ENCODE data around the gene KLHL9. TPM values are rescaled to one million over a fixed set of nuclear protein-coding genes. Genes with fewer than 3 reads are reported as not detected.

Gene KLHL9
- total and polyA plus RNA-seq, 2 donors from 2014 or later: 10.4 to 30.5 TPM

DNA sequence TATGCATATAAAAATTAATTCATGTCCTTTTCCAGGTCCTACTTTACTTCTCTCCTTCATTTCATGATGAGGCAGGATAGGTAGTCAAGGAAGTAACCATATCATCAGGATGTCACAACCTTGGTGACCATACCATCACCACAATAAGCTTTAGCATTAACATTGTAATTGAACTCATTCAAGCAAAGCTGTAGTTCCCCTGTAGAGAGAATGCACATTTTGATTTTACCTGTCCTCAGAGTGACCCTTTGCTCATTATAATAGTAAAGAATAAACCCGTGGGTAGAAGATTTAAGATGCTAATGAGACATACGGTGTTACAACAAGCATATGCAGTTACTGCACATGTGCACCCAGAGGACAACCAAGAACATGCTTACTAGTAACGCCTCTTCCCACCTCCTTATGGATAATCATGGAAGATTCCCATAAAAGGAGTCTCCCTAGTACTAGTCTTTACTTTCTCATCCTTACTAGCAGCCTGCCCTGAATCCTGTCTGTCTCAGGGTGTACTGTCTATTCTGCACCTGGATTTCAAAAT lies 13.3 kb upstream of the KLHL9 start:
- Histone ChIP-seq H3K9me3 (ENCODE audit: control insufficient read depth in 2 of 3, insufficient read depth in 1 of 3, low read length in 3 of 3) (no peaks in the 10 kb centered on the region), H3K9ac (ENCODE audit: low read length in 3 of 3) (no peak overlapping the region), H3K4me3 (ENCODE audit: low read length in 3 of 3) (no peak overlapping the region), H3K4me1 (ENCODE audit: control insufficient read depth in 2 of 3, insufficient read depth in 2 of 3, low read depth in 1 of 3, low read length in 3 of 3) (no peaks in the 10 kb centered on the region), H3K36me3 (ENCODE audit: control insufficient read depth in 2 of 3, insufficient read depth in 3 of 3, low read length in 3 of 3) (no peaks in the 10 kb centered on the region), H3K27ac (ENCODE audit: low read depth in 2 of 2, low read length in 2 of 2) (no peak overlapping the region), H3K27me3 (ENCODE audit: control insufficient read depth, insufficient read depth, low read length) (no peaks in the 10 kb centered on the region)
- DNase-seq: no peak
- intact Hi-C loops (cut with DNase I): no loop called here
- no peak for FAIRE-seq
- TF ChIP-seq, protein P1, sequence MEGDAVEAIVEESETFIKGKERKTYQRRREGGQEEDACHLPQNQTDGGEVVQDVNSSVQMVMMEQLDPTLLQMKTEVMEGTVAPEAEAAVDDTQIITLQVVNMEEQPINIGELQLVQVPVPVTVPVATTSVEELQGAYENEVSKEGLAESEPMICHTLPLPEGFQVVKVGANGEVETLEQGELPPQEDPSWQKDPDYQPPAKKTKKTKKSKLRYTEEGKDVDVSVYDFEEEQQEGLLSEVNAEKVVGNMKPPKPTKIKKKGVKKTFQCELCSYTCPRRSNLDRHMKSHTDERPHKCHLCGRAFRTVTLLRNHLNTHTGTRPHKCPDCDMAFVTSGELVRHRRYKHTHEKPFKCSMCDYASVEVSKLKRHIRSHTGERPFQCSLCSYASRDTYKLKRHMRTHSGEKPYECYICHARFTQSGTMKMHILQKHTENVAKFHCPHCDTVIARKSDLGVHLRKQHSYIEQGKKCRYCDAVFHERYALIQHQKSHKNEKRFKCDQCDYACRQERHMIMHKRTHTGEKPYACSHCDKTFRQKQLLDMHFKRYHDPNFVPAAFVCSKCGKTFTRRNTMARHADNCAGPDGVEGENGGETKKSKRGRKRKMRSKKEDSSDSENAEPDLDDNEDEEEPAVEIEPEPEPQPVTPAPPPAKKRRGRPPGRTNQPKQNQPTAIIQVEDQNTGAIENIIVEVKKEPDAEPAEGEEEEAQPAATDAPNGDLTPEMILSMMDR (IDR thresholded peaks at IDR 0.05; ENCODE audit: borderline replicate concordance, extremely low read depth, insufficient read depth): no peak

DNA sequence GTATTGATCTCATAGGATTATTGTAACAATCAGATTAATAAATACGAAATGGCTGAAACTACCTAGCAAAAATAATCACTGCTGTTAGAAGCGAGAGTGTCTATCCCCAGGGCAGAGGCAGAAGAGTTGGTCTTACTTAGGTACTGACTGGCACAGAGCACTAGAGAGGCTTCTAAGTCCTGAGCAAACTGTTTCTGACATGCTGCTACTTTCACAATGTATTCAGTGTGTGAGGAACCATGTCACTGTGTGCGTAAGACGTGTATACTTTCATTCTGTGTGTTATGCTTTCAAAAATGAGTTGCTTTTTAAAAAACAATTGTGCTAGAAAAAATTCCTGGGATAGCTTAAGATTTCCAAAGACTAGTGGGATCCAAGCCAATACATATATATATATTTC lies 5.5 kb upstream of the KLHL9 start:
- TF ChIP-seq, protein P1 (IDR thresholded peaks at IDR 0.05; ENCODE audit: borderline replicate concordance, extremely low read depth, insufficient read depth): no peak
- Histone ChIP-seq H3K9me3 (ENCODE audit: control insufficient read depth in 2 of 3, insufficient read depth in 1 of 3, low read length in 3 of 3) (no peaks in the 10 kb centered on the region), H3K27me3 (ENCODE audit: control insufficient read depth, insufficient read depth, low read length) (no peaks in the 10 kb centered on the region), H3K4me3 (ENCODE audit: low read length in 3 of 3) (no peak overlapping the region), H3K27ac (ENCODE audit: low read depth in 2 of 2, low read length in 2 of 2) (no peak overlapping the region), H3K36me3 (ENCODE audit: control insufficient read depth in 2 of 3, insufficient read depth in 3 of 3, low read length in 3 of 3) (no peaks in the 10 kb centered on the region), H3K4me1 (ENCODE audit: control insufficient read depth in 2 of 3, insufficient read depth in 2 of 3, low read depth in 1 of 3, low read length in 3 of 3) (no peaks in the 10 kb centered on the region), H3K9ac (ENCODE audit: low read length in 3 of 3) (no peak overlapping the region)
- intact Hi-C loops (cut with DNase I): no loop called here
- no peak for FAIRE-seq
- no peak for DNase-seq

DNA sequence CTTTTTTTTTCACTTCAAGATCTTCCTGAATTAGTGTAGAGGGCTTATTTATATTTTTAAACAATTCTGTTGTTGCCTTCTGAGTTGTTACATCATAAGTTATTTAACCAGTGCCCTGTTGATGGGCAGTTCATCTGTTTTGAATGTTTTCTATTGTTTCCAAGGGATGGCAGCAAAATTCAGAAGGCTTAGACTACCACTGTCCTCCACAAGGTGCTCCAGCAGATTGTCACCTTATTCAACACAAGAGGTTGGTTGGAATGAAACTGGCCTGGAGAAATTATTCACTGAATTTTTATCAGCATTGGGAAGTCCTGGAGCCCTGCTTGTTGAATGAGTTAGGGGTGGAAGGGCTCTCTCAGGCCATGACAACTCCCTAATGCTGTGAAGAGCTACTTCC lies 1.3 kb upstream of the KLHL9 start:
- Histone ChIP-seq H3K27me3 (ENCODE audit: control insufficient read depth, insufficient read depth, low read length) (no peaks in the 10 kb centered on the region), H3K27ac (ENCODE audit: low read depth in 2 of 2, low read length in 2 of 2) (no peak overlapping the region), H3K36me3 (ENCODE audit: control insufficient read depth in 2 of 3, insufficient read depth in 3 of 3, low read length in 3 of 3) (peaks cover 0 to 4% (median 0%) of the 10 kb centered on the region in 3 donors), H3K4me1 (ENCODE audit: control insufficient read depth in 2 of 3, insufficient read depth in 2 of 3, low read depth in 1 of 3, low read length in 3 of 3) (peaks cover 5 to 16% (median 12%) of the 10 kb centered on the region in 3 donors), H3K4me3 (ENCODE audit: low read length in 3 of 3) (no peak overlapping the region), H3K9ac (ENCODE audit: low read length in 3 of 3) (no peak overlapping the region), H3K9me3 (ENCODE audit: control insufficient read depth in 2 of 3, insufficient read depth in 1 of 3, low read length in 3 of 3) (no peaks in the 10 kb centered on the region)
- TF ChIP-seq, protein P1 (IDR thresholded peaks at IDR 0.05; ENCODE audit: borderline replicate concordance, extremely low read depth, insufficient read depth): no peak
- intact Hi-C loops (cut with DNase I): no loop called here
- FAIRE-seq (no peak), DNase-seq (no peak)

DNA sequence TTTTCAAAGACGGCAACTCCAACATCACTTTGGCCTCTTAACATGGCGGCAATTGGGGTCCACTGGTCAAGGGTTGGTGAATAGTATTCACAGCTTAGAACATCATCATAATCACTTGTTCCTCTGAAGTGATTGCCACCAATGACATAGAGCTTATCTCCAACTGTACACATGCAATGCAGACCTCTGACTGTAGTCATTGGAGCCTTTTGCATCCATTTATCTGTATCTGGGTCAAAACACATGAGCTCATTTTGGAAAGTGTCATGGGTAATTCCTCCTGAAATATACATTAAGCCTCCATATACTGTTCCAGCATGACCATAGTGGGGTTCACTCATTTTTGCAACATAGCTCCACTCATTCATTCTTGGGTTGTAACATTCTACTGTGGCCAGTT lies 2.0 kb downstream of the KLHL9 start:
- Histone ChIP-seq H3K27ac (ENCODE audit: low read depth in 2 of 2, low read length in 2 of 2) (no peak overlapping the region), H3K9ac (ENCODE audit: low read length in 3 of 3) (no peak overlapping the region), H3K4me3 (ENCODE audit: low read length in 3 of 3) (peak overlapping the region in 2 of 3 donors; percentile 82 to 98), H3K27me3 (ENCODE audit: control insufficient read depth, insufficient read depth, low read length) (no peaks in the 10 kb centered on the region), H3K36me3 (ENCODE audit: control insufficient read depth in 2 of 3, insufficient read depth in 3 of 3, low read length in 3 of 3) (peaks cover 0 to 4% (median 0%) of the 10 kb centered on the region in 3 donors), H3K9me3 (ENCODE audit: control insufficient read depth in 2 of 3, insufficient read depth in 1 of 3, low read length in 3 of 3) (no peaks in the 10 kb centered on the region), H3K4me1 (ENCODE audit: control insufficient read depth in 2 of 3, insufficient read depth in 2 of 3, low read depth in 1 of 3, low read length in 3 of 3) (peaks cover 5 to 16% (median 12%) of the 10 kb centered on the region in 3 donors)
- no peak for FAIRE-seq
- intact Hi-C loops (cut with DNase I): no loop called here
- TF ChIP-seq, protein P1 (IDR thresholded peaks at IDR 0.05; ENCODE audit: borderline replicate concordance, extremely low read depth, insufficient read depth): no peak
- DNase-seq: no peak
